Umbilical cord (tissue), 2 donors: ENCODE data around the gene PGK2. TPM values are rescaled to one million over a fixed set of nuclear protein-coding genes. Genes with fewer than 3 reads are reported as not detected.
A peak's percentile ranks its signal among the peaks of the same experiment; 100 is the strongest.
"Not testable (repeated sequence)": the region's sequence is repeated elsewhere in the genome, so short reads cannot be mapped to it uniquely, and the experiment has no call there.

ENCODE experiments used
- DNase-seq: peaks from one replicate; pipeline ENCODE4 v3.0.0-alpha.2; 2015; ENCODE audit warnings: low spot score
- total RNA-seq: library from RNA; depleted of rRNA; stranded (reverse); fragments of >200 nt; gene quantifications from one replicate; pipeline ENCODE4 v1.2.3, GENCODE V29; 2014; ENCODE audit warnings: low replicate concordance; ENCODE audit not compliant: insufficient read depth

Gene PGK2
- total RNA-seq, result 7.0 TPM

DNA sequence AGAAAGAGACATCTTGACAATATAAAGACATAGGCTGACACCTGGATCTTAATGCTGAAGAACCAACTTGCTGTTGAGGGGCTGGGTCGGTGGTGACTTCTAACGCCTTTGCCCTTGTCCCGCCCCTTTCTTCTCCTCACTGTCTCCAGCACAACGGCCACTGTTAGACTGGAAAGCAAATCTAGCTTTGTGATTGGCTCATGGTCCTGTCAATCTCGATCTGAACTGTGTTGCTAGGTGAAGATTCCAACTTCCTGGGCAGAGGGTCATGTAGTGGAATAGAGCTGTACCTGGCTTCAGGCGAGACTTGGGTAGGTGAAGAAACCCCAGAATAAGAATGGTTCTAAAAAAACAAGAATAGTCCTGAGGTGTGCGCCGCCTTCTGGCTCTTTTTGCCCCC lies at the start of gene PGK2:
PGK2 (minus strand) TSS at position 110 of the 400 bp plus-strand sequence; CDS start at position 12, 98 bp downstream.
- DNase-seq, result no peak

DNA sequence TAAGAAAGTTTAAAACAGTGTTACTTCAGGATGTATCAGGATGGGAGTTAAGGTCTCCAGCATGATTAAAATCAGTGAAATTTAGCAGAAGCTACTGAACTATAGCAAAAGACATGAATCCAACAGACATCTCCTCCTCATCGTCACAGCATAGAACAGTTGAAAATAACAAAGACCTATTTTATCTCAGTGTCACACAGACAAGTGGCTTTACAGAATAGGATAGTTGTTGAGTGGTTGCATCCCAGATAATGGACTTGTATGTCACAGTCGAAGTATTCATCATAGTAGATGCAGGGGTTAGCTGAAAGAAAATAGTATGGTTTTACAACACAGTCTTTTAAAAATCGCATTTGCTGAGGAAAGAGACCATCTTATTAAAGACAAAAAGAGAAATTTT lies 48.1 kb upstream of the PGK2 start:
- no peak for DNase-seq

DNA sequence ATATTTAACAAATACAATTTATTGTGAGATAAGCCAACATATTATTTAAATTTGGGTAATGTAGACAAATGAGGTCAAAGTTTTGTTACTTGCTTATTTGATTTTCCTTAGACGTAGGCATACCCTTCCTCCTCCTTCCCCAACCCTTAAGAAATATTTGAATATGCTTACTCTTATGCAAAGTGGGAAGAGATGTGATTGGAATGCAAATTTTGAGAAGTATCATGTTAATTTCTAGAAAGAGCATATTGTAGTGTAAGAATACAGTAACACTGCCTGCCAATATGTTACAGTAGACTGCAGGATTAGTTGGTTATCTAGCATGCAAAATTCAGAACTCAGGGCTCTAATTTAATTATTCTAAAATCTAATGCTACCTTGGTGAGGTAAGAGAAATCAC lies 46.3 kb upstream of the PGK2 start:
- DNase-seq, result no peak

DNA sequence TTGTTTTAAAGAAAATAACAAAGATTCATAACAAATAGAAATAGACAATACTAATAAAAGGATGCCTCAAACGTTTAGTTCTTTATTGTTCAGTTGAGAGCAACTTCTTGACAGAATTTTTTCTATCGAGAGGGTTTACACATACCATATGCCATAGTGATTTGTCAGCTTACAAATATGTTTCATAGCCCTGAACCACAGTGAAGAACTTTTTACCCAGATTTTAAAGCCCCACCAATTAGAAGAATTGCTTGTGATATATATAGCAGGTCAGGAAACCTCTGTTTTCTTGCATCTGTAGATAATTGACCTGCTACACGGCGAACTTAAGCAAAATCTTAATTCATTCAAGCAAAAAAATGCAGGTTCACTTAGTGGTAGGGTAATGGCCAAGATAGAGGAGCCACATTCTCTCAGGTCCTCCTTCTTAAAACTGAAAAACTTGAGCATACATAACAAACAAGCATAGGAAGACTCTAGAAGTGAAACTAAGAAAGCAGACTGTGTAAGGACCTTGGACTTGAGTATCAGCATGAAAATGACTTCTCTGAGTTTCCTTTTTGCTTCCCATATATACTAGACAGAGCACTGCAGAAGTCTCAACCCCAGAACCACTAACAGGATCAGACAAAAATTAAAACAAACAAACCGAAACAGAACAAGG lies 39.8 kb upstream of the PGK2 start:
- DNase-seq, result no peak

DNA sequence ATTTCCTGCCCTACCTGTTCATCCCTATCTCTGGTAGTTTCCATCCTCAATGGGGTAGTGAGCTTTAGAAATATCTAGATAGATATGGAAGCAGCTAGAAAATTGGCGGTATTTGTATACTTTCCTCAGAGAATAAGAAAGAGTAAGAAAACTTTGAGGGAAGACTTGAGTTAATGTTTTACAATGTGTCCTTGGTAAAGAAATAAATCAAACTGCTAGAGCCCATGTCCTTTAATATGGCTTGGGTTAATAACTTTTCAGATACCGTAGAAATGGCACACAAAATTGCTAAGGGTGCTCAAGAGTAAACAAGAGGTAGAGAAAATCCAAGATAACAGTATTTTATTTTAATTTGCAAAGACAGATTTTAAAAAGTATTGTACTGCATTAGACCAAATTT lies 28.1 kb upstream of the PGK2 start:
- no peak for DNase-seq

DNA sequence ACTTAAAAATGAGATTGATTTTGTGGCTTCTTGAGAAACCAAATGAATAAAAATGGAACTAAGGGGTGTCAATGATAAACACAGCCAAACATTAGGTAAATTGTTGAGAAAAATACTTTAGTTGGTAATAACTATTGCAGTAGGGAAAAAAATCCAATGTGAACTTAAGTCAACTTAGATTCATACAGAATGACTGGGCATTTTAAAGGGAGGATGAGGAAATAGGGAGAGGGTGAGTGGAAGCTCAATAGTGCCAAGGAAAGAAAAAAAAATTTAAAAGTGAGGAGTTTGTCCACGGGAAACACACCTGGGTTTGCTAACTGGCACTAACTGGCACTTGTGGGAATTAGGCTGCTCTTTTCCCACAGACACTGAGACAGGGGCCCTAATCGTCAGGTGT lies 26.2 kb upstream of the PGK2 start:
- no peak for DNase-seq

DNA sequence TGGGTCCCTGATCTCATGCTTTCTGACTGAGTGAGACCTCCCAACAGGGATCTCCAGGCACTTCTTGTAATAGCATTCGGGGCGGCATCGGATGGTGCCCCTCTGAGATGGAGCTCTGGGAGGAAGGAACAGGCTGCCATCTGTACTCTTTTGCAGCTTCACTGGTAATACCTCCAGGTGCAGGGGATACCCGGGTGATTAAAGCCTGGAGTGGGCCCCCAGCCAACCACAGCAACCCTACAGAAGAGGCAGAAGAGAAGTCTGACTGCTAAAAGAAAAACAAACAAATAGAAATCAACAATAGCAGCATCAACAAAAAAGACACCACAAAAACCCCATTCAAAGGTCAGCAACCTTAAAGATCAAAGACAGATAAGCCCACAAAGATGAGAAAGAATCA lies 19.1 kb upstream of the PGK2 start:
- no peak for DNase-seq

DNA sequence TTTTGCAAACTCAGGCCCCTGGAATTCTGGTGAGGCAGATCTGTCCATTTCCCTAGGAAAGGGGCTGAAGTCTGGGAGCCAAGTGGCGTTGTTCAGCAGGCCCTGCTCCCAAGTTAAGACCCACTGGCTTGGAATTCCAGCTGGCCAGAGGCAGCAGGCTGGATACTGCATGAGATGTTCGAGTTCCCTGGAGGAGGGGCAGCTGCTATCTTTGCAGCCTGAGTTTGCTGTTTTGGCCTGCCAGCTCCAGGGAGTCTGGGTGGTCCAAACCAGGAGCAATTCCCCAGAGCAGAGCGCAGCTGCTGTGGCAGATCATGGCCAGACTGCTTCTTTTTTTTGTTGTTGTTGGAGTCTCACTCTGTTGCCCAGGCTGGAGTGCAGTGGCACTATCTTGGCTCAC lies 18.2 kb upstream of the PGK2 start:
- DNase-seq, result no peak

DNA sequence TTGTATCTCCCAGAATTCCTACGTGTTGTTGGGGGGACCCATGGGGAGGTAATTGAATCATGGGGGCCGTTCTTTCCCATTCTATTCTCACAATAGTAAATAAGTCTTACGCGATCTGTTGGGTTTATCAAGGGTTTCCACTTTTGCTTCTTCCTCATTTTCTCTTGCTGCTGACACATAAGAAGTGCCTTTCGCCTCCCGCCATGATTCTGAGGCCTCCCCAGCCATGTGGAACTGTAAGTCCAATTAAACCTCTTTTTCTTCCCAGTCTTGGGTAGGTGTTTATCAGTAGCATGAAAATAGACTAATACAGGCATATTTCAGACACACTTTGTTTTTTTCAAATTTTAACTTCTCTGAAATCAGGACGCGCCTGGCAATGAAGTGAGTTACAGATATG lies 14.4 kb upstream of the PGK2 start:
- no peak for DNase-seq

DNA sequence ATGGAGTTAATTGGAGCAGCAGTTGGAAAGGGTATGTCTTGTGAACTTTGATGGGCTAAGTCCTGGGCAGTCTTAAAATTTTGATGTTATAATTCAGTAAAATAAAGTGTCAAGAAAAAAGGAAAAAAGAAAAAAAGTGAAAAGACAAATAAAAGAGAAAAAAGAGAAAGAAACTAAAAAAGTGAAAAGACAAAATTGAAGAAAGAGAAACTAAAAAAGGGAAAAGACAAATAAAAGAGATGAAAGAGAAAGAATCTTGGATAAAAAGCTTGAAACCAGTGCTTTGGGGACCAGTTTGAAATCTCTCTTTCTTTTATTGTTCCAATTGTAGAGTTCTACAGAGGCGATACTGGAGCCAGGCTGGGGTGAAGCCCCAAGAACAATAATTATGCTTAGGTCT lies 12.0 kb upstream of the PGK2 start:
- no peak for DNase-seq

DNA sequence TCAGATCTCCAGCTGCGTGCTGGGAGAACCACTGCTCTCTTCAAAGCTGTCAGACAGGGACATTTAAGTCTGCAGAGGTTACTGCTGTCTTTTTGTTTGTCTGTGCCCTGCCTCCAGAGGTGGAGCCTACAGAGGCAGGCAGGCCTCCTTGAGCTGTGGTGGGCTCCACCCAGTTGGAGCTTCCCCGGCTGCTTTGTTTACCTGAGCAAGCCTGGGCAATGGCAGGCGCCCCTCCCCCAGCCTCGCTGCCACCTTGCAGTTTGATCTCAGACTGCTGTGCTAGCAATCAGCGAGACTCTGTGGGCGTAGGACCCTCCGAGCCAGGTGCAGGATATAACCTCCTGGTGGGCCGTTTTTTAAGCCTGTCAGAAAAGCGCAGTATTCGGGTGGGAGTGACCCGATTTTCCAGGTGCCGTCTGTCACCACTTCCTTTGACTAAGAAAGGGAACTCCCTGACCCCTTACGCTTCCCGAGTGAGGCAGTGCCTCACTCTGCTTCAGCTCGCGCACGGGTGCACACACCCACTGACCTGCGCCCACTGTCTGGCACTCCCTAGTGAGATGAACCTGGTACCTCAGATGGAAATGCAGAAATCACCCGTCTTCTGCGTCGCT lies 9.9 kb upstream of the PGK2 start:
- DNase-seq, result not testable (repeated sequence)

DNA sequence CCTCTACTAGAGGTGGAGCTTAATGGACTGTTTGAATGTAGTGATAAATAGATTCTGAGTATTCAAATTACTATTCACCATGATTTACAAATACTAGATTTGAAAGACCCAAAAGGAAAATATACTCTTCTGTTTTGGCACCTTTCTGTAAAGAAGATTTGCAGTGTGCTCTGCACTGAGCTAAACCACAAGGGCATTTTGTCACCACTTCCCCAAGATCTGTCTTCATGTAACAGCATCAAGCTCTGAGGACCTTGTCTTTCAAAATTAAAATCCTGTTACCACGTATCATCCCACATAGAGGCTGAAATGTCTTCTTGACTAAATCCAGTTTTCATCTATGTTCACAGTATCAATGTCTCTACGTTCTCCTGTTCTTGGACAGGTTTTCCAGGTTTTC lies 3.3 kb upstream of the PGK2 start:
- DNase-seq, result no peak

DNA sequence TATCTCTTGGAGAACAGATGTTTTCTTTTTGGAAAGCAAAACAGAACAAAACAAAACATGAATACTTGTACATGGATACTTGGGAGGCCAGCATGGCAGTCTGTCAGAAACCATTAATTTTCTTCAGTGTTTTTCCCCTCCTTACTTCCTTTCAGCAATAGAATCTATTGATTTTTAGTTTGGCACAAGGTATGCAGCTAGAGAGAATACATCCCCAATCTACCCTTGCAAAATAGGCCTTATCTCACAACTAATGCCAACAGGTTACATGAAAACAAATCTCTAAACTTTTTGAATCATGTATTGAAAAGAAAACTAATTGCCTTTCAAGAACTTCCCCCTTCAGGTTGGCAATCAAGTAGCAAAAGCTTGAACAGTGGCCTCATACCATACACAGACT lies 2.8 kb downstream of the PGK2 start:
- no peak for DNase-seq

DNA sequence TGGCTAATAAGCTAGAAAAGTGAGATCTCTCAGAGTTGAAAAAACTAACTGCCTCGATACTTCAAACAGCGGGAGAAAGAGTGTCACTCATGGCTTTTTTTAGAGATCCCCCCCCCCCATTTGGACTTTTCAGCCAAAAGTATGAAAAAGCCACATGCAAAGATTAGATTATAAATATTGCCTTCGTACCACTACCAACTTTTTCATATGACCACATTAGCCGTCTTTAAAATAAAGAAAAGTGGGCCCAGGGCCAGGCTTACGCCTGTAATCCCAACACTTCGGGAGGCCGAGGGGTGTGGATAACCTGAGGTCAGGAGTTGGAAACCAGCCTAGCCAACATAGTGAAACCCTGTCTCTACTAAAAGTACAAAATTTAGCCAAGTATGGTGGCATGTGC lies 4.4 kb downstream of the PGK2 start:
- DNase-seq, result no peak

DNA sequence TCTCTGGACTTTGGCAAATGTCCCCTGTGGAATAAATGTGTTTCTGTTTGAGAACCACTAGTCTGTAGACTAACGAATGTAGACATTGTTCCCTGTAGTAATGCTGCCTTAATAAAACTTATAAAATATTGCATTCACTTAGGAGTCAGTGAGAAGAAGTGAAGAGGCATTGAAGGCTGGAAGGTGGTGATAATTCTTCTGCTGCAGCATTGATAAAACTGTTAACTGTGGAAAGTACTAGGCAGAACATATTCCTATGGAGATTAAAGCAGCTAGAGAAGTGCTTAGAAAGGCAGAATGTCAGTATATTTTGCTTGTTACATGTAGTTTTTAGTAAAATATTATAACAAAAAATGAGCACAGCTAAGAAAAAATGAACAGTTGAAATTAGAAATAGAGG lies 4.8 kb downstream of the PGK2 start:
- DNase-seq, result no peak

DNA sequence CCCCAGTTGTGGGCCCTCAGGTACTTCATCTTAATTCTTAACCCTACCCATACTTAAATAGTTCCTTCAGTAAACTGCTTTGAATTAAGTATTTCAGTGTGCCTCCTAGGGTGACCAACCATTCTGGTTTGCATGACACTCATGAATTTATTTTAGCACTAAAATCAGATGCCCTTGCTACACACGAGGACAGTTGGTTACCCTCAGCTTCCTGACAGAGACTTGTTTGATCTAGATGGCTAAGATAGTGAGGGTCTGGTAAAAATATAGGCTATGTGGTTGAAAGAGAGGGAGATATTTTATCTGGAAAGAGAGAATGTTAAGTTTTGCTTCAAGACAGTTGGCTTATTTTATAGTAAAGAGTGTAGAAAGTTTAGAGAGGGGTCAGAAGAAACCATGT lies 10.6 kb downstream of the PGK2 start:
- DNase-seq, result no peak

DNA sequence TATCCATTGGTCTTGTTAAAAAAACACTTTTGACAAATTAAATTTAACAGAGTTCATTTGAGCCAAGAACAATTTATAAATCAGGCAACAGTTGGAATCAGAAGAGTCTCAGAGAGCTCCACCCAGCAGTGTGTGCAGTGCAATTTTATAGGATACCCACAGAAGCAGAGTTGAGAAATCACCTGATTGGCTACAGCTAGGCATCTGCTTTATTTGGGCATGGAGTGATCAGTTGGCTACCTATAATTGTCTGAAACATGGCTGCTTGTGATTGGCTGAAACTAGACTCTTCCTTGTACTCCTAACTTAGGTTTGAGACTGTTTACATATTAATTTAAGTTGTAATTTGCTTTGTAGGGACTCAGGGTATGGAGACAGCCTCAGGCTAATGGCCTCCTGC lies 12.0 kb downstream of the PGK2 start:
- DNase-seq, result no peak

DNA sequence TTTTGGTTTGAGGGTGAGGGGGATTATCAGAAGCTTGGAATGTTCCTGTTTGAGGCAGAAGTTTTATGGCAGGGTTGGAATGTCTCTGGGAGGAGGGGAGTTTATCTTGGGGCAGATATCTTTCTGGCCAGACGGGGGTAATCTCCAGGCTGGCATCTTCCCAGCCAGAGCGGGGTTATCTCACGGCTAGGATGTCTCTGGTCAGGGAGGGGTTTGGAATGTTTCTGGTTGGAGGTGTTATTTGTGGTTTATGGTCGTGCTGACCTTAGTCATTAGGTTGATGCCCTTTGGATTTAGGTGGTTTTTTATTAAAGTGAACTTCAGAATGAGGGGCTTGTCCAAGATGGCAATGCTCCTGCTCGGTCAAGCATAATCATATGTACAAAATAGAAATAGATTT lies 14.8 kb downstream of the PGK2 start:
- DNase-seq, result no peak

DNA sequence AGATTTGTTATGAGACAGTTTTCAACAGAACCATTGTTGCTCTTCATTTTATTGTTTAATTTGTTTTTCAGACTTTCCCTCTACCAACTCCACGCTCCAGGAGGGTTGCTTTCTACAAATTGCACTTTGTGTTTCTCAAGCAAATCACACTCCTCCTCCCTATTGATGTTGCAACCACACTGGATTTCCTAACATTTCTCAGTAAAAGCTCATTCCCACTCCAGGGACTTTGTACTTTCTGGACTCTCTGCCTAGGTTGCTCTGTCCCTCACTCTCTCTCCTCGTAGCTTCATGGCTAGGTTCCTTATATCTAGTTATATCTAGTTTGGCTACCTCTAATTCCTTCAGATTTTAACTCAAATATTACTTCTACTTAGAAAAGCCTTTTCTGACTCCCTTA lies 20.3 kb downstream of the PGK2 start:
- DNase-seq, result peak; percentile 3

DNA sequence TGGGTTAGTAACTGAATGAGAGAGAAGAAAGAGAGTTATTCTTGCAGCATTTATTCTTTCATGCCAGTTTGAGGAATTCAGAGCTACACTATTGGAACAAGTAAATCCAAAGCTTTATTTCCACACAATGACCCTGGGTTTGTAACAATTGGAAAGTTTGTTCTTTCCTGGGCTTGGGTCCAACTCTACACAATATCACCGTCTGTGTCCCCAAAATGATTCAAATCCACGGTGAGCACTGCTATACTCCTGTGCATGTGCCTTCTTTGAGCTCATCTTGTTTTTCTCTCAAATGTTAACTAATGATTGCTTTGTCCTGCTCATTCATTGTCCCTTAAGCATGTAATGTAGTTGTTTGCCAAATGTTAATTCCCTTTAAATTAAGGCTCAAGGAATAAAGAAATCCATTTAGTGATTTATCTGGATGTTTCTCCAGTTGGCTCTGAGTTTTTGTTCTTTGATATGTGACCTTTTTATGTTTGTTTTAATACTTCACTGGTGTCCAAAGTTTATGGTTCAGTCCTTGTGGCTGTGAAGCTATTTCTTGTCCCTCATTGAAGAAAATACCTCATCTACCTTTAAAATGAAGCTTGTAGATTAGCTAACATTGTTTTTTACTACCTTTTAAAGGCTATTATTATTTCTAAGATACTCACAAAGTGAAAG lies 22.4 kb downstream of the PGK2 start:
- DNase-seq, result no peak

DNA sequence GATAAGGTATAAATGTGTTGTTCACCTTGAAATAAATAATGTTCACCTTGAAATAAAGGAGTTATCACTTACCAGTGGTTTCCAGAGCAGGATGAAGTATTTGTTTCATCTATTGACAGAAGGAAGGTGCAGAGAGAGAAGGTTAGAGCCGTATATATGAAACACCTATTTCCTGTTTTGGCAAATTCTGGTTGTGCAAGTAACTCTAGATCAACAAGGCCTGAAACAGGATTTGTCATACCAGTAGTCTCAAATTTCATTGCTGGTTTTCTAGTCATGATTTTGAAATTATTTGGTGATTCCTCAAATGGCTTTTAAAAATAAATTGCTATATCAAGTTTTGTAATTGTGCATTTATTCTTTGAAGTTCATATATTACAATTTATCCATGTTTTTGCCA lies 42.8 kb downstream of the PGK2 start, which contains the start of gene CRISP3:
CRISP3 (minus strand) TSS at position 130 of the 400 bp plus-strand sequence; CDS start at position 109, 21 bp downstream.
- DNase-seq, result no peak

DNA sequence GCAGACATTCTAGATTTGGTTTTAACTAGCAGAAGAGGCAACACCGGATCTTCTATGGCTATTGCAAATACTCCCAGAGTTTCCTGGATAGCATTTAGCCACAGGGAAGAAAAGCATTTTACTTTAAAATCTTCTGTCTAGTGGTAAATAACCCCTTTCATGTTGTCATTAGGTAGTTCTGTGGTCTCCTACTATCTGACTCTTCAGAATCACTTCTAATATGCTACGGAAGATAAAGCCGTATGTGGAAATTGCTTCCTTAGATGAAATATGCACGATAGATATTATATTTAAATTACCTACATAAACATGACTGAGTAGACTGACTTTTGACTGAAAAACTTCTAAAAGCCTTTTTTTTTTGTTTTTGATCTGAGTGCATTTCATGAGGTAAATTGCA lies 43.7 kb downstream of the PGK2 start:
- DNase-seq, result no peak

DNA sequence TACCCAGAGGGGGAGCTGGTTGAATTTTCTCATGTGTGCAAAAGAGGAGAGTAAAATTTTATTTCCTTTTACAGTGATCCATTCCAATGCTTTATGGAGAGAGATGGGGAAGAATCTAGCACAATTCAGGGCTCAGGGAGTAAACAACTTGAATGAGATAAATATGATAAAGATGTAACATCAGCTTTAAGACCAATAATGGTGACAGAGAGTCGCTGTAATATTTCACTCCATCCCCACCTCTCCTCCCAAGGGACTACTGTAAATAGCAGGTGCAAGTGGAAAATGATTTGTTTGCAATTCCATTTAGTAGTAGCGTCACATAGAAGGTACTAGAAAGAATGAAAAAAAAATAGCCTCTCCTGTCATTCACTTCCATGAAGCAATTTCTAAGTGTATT lies 47.7 kb downstream of the PGK2 start:
- no peak for DNase-seq
